GM21423 (cell line): ENCODE measurements around the gene LMTK3.
A peak's percentile ranks its signal among the peaks of the same experiment; 100 is the strongest.

Experiments used
- ATAC-seq: cut with Tn5 transposase; IDR thresholded peaks from one replicate; pipeline ENCODE4 v1.9.1; 2021; ENCODE audit warnings: mild to moderate bottlenecking, moderate library complexity; ENCODE audit not compliant: unreplicated experiment

The LMTK3 gene

GRCh38 chr19:48509467-48510194 is 2.0 kb downstream of the LMTK3 start:
- no peak for ATAC-seq

DNA sequence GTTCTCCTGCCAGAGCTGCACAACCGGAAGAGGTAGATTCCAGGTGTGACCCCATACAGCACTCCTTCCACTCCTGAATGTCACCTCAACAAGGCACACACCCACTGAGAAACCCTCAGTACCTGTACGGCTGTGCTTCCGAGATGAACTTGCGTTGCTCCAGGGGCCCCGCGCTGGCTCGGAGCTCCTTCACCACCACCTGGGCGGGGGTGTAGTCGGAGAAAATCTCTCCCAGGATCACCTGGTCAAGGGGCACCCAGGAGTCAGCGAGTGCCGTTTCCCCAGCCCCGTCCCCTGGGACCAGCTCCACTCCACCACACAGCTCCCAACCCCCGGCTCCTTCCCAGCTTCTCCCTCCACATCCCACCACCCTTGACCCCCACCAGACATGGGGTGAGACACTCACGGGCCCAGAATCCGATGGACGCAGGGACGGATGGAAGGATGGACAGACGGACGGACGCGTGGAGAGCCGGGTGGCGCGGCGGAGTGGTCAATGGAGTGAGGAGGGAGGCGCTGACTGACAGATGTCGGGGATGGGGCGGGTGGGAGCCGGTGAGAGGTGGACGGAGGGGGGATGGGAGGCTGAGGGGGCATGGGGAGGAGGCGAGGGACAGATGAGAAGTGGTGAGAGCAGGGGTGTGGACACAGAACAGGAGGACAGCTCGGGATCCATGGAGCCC is 2.8 kb downstream of the LMTK3 start:
- no peak for ATAC-seq

DNA sequence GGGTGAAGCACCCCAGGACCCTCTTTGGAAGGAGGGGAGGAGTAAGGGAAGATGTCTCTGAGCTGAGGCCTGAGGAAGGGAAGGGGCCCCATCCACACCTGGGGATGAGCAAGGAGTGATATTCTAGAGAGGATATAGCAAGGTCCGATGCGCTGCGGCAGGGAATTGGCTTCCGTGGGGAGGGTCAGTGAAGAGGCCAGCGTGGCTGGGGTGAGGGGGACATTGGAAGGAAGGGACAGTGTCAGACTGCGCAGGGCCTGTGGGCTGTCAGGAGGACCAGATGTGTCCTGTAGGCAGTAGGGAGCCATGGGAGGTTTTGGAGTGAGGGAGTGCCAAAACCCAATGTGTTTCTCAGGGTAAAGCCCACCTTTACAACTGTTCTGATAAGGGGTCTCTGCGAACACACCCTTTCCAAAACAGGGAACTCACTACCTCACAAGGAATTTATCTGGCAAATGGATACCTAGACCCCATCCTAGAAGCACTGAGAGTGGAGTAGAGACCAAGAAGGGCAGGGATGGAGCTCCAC is 3.7 kb downstream of the LMTK3 start:
- ATAC-seq: no peak

DNA sequence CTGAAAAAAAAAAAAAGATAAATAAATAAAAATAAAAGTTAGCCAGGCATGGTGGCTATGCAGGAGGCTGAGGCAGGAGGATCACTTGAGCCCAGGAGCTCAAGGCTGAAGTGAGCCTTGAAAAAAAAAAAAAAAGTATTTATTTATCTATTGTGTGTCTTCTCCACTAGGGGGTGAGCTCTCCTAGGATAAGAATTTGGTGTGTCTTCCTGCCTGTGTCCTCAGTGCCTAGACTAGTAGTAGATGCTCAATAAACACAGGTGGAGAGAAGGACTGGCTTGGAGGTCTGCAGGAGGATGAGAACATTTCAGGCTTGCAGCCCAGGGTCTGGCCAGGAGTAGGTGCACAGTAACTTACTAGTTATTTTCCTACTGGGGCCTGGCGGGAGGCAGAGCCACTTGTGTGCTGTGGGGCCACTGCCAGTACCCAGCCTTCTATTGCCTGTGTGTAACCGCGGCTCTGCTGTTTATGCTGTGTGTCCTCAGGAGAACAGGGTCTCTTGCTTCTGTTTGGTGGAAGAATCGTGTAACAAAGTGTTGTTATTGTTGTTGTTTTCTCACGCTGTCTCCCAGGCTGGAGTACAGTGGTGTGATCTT is 5.4 kb downstream of the LMTK3 start:
- ATAC-seq: no peak

DNA sequence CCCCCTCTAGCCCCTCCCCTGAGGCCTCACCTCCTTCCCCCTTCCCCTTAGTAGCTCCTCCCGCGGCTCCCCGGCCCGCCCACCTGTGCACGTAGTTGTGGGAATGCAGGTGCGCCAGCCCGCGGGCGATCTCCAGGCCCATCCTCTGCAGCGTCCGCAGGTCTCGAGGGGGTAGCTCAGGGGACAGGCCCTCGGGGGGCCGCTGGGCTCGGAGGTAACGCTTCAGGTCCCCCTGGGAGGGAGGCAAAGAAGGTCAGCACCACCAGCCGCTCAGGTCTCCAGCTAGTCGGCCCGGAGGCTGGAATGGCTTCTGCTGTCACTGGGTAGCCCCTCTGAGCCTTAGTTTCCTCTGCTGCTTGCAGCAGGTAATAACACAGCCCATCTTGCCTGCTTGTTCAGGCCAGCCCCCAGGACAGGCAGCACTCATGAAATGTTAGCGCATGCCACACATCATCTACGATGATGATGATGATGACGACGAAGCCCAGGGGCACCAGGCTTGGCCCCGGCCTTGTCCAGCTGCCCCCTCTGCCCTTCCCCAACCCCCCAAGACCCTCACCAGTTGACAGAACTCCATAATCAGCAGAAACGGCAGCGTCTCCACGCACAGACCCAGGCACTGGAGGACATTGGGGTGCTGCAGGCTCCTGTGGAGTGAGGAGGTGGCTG is 9.2 kb downstream of the LMTK3 start:
- ATAC-seq: no peak

DNA sequence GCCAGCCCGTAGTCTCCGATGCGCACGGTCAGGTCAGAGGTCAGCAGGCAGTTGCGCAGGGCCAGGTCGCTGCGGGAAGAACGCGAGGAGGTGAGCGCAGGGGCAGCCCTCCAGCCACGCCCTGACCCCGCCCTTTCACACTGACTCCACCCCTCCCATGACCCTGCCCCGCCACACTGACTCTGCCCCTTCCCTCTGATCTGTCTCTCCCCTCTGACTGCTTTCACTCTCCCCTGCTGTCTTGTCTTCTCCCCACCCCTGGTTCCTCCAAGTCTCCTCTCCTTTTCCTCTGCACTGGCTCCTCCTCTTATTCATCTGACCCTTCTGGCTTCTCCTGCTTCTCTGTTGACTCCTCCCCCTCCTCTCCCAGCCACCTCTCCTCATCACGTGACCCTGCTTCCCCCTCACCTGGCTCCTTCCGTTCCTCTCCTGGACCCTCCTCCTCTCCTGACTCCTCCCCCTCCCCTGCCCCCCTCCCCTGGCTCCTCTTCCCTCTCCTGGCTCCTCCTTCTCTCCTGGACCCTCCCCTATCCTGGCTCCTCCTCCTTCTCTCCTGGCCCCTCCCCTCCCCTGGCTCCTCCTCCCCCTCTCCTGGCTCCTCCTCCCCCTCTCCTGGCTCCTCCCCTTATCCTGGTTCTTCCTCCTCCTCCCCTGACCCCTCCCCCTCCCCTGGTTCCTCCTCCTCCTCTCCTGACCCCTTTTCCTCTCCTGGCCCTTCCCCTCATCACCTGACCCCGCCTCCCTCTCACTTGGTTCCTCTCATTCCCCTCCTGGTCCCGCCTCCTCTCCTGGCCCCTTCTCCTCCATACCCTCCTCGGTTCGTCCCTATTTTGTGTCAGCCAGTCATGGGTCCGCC is 9.9 kb downstream of the LMTK3 start:
- ATAC-seq: no peak

GRCh38 chr19:48500830-48501493 is 10.7 kb downstream of the LMTK3 start:
- ATAC-seq: no peak

GRCh38 chr19:48499316-48500090 is 12.1 kb downstream of the LMTK3 start:
- ATAC-seq: no peak

- no peak for ATAC-seq
Measured at GRCh38 chr19:48498595-48499311, 12.9 kb downstream of the LMTK3 start.

GRCh38 chr19:48497728-48498594 is 13.7 kb downstream of the LMTK3 start:
- no peak for ATAC-seq

DNA sequence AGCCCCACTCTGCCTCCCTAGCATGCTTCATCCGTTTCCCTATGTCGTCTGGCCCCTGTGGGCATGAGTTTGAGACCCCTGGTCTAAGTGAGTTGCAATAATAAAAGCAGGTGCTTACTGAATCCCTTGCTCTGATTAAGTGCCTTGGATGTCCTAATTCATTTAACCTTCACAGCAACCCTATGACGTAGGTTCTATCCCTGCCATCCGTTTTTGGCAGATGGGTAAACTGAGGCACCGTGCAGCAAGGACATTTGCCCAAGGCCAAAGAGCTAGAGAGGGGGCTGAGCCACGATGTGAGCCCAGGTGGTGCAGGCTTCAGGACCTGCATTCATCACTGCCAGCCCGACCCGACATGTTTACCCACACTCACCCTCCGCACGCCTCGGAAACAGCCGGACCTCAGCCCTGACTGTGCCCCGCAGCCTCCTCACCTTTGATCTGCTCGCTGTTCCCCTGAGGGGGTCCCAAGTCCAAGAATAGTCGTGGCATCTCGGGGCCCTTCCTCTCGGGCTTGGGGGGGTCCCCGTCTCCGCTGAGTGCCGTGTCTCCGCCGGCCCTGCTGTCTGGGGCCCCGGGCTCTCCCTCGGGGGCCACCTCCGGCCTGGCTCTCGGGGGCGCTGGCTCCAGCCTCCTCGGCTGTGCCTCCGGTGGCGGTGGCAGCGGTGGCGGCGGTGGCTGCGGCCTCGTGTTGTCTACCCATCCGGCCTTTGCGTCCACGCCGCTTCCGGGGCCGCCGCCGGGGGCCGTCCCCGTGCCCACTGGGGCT is 14.5 kb downstream of the LMTK3 start:
- no peak for ATAC-seq

DNA sequence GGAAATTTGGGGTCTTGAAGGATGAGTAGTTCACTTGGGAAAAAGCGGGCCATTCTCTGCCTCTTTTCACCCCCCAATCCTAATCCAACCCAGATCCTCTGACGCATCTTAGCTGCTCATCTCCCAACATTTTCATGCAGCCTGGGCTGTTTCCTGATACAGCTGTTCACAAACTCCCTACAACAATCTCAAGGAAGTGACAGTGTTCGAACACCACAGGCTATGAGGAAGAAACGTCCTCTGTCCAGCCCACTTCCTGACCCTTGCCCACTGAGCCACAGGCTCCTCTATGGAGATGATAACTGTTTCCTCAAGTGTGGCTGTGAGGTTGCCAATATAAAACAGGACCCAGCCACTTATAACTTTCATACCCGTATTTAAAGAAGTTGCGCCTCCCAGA is 16.2 kb downstream of the LMTK3 start:
- ATAC-seq: no peak

DNA sequence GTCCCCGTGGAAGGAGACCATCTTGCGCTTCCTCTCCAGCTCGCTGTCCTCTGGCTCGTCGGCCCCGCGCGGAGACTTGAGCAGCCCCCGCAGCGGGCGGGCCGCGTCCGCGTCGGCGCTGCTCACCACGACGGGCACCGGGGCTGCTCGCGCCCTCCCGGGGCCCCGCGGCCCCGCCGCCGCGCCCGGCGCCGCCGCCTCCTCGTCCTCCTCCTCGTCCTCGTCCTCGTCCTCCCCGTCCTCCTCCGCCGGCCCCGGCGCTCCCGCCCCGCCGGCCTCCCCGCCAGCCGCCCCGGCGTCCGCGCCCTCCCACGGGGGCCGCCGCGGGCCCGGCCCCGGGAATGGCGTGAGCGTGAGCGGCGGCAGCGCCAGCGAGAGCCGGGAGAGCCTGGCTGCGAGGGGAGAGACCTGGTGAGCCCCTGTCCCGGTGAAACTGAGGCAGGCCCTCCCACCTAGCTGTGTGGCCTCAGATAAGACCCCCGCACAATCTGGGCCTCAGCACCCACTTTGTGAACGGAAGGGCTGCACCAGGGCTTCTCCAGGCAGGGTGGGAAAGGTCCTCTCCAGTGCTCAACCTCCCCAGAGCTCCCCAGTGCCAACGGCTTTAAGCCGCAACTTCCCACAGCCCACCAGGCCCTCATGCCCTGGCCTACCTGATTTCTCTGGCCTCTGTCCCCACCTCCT is 17.8 kb downstream of the LMTK3 start:
- peak; percentile 4 for ATAC-seq

GRCh38 chr19:48492925-48493717 is 18.5 kb downstream of the LMTK3 start:
- ATAC-seq: peak; percentile 45

GRCh38 chr19:48491793-48492123 is 19.9 kb downstream of the LMTK3 start:
- ATAC-seq: no peak
